Tibial artery (tissue), 4 donors: ENCODE results near the gene SPATC1L.
A peak's percentile ranks its signal among the peaks of the same experiment; 100 is the strongest.
"Not testable (repeated sequence)": the region's sequence is repeated elsewhere in the genome, so short reads cannot be mapped to it uniquely, and the experiment has no call there.

Source experiments
- DNase-seq, 2 donors: peaks; one replicate each; pipeline ENCODE4 v3.0.0-alpha.2; 2019
- H3K27ac ChIP-seq, 2 donors: fragments of 200-600 bp; sonication (generic) in 1 of 2; 1 replicate in 1 of 2; 2 replicates in 1 of 2; pipeline ENCODE4 v1.5.1; 2018 to 2019; ENCODE audit warnings: mild to moderate bottlenecking in 1 of 2
- H3K27me3 ChIP-seq, 2 donors: fragments of 200-600 bp; sonication (generic) in 1 of 2; one replicate each; pipeline versions ENCODE4 v1.5.1 to v1.6.0; 2016 to 2019
- H3K36me3 ChIP-seq, 3 donors: fragments of 200-600 bp; sonication (generic) in 2 of 3; one replicate each; pipeline ENCODE4 v1.5.1; 2016 to 2019; ENCODE audit warnings: mild to moderate bottlenecking in 2 of 3
- H3K4me1 ChIP-seq, 4 donors: fragments of 200-600 bp; sonication (generic) in 2 of 4; 1 replicate in 3 of 4; 2 replicates in 1 of 4; pipeline ENCODE4 v1.5.1; 2016 to 2019
- H3K4me3 ChIP-seq, 2 donors: fragments of 200-600 bp; sonication (generic) in 1 of 2; 1 replicate in 1 of 2; 2 replicates in 1 of 2; pipeline ENCODE4 v1.5.1; 2018 to 2019; ENCODE audit warnings: mild to moderate bottlenecking in 2 of 2
- H3K9me3 ChIP-seq, 3 donors: fragments of 200-600 bp; sonication (generic) in 1 of 3; one replicate each; pipeline ENCODE4 v1.5.1; 2016 to 2019
- CTCF ChIP-seq, 2 experiments: fragments of 200-600 bp in 1 of 2; fragments of 450-650 bp in 1 of 2; IDR thresholded peaks; one replicate each; pipeline ENCODE4 v1.5.1; 2017 to 2019; ENCODE audit warnings: antibody characterized with exemption in 2 of 2, mild to moderate bottlenecking in 1 of 2, moderate library complexity in 1 of 2
- intact Hi-C: fragments of 100-400 bp; cut with DNase I; formaldehyde crosslinking; loops from one replicate; pipeline ENCODE4 v1.15.0; 2023; ENCODE audit warnings: low total_unique reads

SPATC1L gene

DNA sequence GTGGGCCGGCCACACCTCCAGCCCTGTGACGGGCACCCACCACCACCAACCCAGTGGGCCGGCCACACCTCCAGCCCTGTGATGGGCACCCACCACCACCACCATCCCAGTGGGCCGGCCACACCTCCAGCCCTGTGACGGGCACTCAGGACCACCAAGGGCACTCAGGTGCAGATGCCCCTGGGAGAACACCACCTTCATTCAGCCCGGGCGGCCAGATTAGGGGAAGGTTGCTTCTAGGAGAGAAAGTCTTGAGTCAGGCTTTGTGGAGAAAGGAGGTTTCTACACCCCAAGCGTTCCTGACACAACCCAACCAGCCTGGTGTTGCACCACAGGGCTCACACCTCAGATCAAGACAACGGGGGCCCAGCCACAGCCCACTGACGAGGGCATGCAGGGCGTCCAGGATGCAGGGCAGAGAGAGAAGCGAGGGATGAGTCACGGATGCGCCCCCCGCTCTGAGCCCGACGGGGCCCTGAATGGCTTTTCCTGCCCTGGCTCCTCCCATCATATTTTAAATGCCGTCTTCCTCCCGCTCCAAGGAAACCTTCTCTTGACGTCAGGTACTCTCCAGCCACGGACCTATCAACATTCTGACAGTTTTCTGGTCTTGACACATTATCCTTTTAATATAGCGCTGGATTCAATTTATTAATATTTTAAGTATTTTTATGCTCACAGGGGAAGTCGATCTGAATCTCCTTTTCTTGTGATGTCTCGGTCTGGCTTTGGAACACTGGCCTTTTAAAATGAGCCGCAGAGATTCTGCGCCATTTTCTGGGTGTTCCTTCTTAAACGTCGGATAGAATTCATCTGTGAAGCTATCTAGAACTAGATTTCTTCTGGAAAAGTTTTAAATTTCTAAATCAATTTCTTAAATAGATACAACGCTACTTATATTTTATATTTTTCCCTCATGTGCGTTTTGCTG is 631 bp upstream of the SPATC1L start:
- TF ChIP-seq CTCF (IDR thresholded peaks at IDR 0.05) = no peak
- no peaks in the 10 kb centered on the region for H3K9me3 ChIP-seq
- peak overlapping the region; percentile 37 to 58 for H3K4me3 ChIP-seq
- intact Hi-C loops = no loop called here
- peak; percentile 65 to 93 for DNase-seq
- peaks cover 0 to 7% of the 10 kb centered on the region in 2 donors for H3K27me3 ChIP-seq
- H3K4me1 ChIP-seq = peaks cover 0 to 17% (median 4%) of the 10 kb centered on the region in 4 donors
- H3K36me3 ChIP-seq = peaks cover 0 to 15% (median 11%) of the 10 kb centered on the region in 3 donors
- peak overlapping the region; percentile 54 to 74 for H3K27ac ChIP-seq

DNA sequence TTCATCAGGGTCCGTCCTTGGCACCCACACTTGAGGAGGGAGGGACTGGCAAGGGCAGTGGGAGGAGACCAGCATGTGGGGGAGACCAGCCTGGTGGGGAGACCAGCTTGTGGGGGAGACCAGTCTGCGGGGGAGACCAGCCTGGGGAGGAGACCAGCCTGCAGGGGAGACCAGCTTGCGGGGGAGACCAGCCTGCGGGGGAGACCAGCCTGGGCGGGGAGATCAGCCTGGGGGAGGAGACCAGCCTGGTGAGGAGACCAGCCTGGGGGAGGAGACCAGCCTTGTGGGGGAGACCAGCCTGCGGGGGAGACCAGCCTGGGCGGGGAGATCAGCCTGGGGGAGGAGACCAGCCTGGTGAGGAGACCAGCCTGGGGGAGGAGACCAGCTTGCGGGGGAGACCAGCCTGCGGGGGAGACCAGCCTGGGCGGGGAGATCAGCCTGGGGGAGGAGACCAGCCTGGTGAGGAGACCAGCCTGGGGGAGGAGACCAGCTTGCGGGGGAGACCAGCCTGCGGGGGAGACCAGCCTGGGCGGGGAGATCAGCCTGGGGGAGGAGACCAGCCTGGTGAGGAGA is 836 bp downstream of the SPATC1L start:
- H3K4me3 ChIP-seq = peak overlapping the region in 1 of 2 donors; percentile 58
- intact Hi-C loops, H3K9me3 ChIP-seq, H3K27me3 ChIP-seq, DNase-seq, H3K27ac ChIP-seq: not testable (repeated sequence)
- peaks cover 0 to 13% (median 4%) of the 10 kb centered on the region in 3 donors for H3K36me3 ChIP-seq
- H3K4me1 ChIP-seq = peaks cover 0 to 11% (median 4%) of the 10 kb centered on the region in 4 donors

DNA sequence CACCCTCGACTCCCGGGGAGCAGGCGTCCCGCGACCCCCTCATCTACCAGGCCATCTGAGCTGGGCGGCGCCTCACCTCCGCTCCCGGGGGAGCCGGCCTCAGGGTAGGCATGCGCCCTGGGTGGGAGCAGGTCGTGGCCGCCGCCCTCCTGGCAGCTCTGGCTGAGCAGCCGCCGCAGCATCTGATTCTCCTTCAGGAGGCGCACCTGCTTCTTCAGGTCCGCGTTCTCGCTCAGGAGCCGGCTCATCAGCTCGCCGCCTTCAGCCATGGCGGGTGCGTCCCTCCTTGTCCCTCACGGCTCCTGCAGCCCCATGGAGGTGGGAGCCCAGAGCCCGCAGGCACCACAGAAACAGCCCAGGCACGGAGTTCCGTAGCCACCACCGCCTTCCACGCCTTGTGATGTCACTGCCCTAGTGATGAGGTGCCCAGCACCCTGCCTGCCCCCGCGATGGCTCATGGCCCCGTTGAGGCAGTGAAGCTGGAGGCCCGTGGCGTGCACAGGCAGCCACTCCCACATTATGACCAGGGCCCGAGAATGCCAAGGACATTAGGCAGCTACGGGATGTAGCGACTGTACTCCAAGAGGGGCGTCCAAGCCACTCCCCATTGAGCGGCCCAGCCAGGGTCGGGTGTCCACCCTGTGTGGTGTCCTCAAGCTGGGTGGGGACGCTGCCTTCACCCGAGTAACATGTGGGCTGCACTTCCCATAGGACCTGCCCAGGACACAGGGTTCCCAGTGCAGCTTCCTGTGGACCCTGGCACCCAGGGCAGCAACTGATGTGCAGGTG is 1.5 kb downstream of the SPATC1L start:
- Histone ChIP-seq H3K36me3 (peaks cover 0 to 13% (median under 1%) of the 10 kb centered on the region in 3 donors), H3K27me3 (peaks cover 0 to 7% of the 10 kb centered on the region in 2 donors), H3K4me3 (no peak overlapping the region), H3K9me3 (no peaks in the 10 kb centered on the region), H3K27ac (no peak overlapping the region), H3K4me1 (peaks cover 0 to 11% (median 4%) of the 10 kb centered on the region in 4 donors)
- DNase-seq = no peak
- intact Hi-C loops = no loop called here
- no peak for TF ChIP-seq CTCF (IDR thresholded peaks at IDR 0.05)

DNA sequence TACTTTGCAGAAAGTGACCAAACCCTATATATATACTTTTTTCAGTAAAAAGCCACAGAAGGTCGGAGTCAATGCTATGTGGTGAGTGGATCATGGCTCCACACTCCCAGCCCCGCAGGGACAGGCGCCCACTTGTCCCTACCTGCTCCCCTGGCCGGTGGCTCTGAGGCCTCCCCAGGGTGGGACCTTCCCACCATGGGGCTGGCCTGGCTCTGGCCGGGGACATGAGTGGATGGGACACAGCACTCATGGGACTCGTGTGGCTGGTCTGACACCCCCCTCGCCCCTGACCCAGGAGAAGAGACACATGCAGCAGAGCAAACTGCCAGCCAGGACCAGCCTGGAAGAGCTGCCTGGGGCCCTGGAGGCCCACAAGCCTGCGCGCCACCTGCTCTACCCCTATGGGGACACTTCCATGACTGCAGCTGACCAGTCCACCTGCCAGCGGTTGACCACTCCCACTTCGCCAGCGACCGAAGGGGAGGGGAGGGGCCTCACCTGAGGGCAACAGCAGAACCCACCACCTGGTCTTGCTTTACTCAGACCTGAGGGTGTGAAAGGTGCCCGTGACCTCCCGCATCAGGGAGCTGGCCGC is 2.2 kb downstream of the SPATC1L start:
- intact Hi-C loops = no loop called here
- Histone ChIP-seq H3K27me3 (peaks cover 0 to 7% of the 10 kb centered on the region in 2 donors), H3K27ac (no peak overlapping the region), H3K4me1 (peaks cover 0 to 11% (median 4%) of the 10 kb centered on the region in 4 donors), H3K4me3 (no peak overlapping the region), H3K36me3 (peaks cover 0 to 13% (median 0%) of the 10 kb centered on the region in 3 donors), H3K9me3 (no peaks in the 10 kb centered on the region)
- no peak for TF ChIP-seq CTCF (IDR thresholded peaks at IDR 0.05)
- no peak for DNase-seq

- Histone ChIP-seq H3K36me3 (peaks cover 0 to 13% (median 0%) of the 10 kb centered on the region in 3 donors), H3K27me3 (peaks cover 0 to 7% of the 10 kb centered on the region in 2 donors), H3K4me1 (peaks cover 0 to 11% (median 4%) of the 10 kb centered on the region in 4 donors), H3K27ac (no peak overlapping the region), H3K9me3 (peaks cover 0 to 4% (median 0%) of the 10 kb centered on the region in 3 donors), H3K4me3 (no peak overlapping the region)
- no peak for TF ChIP-seq CTCF (IDR thresholded peaks at IDR 0.05)
- DNase-seq = no peak
- intact Hi-C loops = no loop called here
Measured at GRCh38 chr21:46181436-46181835, 2.8 kb downstream of the SPATC1L start.
